HG03097 (cell line): ENCODE results near the gene MRPL54.

Source experiments
- ATAC-seq: cut with Tn5 transposase; IDR thresholded peaks from one replicate; pipeline ENCODE4 v1.9.1; 2021; ENCODE audit not compliant: unreplicated experiment, low FRiP score

The MRPL54 gene

DNA sequence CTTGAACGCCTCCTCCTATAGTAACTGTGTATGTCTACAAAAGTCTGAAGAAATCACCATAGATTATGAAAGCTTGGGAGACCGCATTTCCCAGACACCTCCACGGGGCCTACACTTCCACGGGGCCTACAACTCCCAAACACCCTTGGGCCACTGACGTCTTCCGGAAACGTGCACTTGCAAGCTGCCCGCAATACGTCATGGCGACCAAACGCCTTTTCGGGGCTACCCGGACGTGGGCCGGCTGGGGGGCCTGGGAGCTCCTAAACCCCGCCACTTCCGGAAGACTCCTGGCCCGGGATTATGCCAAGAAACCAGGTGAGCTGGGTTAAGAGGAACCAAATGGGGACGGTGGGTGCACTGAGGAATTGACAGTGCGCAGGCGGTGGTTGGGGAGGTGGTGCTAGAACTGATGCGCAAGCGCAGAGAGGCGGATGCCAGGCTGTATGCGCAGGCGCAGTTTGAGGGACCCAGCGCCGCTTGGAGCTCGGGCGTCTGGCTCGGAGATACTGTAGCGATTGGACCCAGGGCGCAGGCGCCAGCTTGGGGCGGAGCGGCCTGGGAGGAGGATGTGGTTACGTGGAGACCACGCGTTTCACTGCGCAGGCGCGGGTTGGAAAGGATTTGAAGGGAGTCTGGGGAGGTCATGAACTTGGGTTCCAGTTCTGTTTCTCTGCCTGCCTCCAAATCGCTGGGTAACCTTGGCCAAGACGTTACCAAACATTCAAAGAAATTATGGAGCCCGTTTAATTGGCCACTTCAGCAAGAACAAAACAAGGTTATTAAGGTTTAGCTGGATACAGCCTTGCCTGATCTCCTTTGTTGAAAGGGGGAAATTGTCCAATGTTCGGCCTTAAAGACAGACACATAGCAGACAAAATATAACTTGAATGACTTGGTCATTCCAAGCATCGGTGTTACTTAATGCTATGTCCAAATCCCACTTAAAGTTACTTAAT is at the start of gene MRPL54:
Gene MRPL54, plus strand, starts transcription at position 182 of the 959 bp plus-strand sequence. Its CDS starts 19 bp downstream, at position 201.
- peak; percentile 62 for ATAC-seq

GRCh38 chr19:3716147-3716668 is 46.3 kb upstream of the MRPL54 start:
- ATAC-seq = no peak

GRCh38 chr19:3719868-3720267 is 42.6 kb upstream of the MRPL54 start:
- ATAC-seq = no peak

DNA sequence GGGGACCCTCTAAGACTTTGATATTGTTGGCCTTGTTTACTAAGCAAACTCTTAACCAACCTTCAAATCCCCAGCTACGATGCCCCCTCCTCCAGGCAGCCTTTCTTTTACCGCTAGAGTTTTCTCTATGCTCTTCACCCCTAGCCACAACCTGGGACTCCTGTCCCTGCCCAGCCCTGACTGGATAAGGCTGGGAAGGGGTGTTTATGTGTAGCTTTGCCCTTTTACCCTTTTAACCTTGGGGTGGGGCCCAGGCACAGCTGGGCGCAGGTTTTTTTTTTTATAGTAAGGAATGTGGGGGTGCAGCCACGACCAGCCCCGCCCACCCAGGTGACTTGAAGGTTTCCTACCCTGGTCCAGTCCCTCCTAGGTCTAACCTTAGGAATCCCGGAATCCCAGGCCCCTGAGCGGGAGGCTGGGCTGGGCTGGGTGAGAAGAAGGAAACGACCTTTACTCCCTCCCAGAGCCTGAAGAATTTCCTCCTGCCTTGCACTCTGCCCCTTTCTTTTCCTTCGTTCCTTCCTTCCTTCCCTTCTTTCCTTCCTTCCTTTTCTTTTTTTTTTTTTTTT is 42.0 kb upstream of the MRPL54 start:
- ATAC-seq = no peak

- no peak for ATAC-seq
Observed at GRCh38 chr19:3721131-3721886, 41.2 kb upstream of the MRPL54 start.

- ATAC-seq = no peak
Observed at GRCh38 chr19:3721887-3722442, 40.5 kb upstream of the MRPL54 start.

DNA sequence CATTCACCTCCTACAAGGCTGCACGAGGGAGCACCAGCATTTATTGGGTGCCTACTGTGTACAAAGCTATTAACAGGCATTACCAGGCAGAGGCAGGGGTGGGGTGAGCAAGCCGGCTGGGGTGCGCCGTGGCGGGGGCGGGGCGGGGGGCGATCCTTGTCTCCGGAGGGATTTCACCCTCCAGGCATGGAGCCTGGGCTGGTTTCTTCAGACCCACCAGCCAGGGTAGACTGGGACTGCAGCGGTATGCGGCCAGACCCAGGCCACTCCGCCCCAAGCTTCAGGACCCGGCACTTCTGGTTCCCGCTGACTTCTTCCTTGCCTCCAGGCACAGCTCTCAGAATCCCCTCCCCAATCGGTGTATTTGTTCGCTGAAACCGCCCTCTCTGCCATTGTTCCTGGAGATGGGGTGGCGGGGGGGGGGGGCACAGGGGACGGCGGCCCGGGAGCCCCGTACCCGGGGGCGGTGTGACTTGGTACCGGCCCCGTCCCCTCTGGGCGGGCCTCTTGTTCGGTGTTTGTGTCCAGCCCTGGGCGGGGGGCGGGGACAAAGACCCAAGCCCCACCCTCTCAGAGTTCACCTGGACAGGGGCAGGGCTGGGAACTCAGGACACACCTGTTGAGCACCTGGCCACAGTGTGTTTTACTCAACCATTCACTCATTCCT is 39.9 kb upstream of the MRPL54 start:
- no peak for ATAC-seq

- ATAC-seq = no peak
Observed at GRCh38 chr19:3723110-3723488, 39.4 kb upstream of the MRPL54 start.

DNA sequence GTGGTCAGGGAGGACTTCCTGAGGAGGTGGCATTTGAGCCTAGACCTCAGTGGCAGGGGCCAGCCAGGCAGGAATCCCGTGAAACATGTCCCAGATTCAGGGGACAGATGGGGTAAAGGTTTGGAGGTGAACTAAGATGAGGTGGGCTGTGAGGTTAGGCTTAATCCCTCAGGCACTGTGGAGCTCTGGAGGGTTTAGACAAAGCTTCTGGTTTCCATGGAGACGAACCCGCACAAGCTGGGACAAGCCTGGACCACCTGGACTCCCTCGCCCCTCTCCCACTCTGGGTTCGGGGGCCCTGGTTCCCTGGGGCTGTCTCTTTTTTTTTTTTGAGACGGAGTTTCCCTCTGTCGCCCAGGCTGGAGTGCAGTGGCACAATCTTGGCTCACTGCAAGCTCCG is 38.6 kb upstream of the MRPL54 start:
- ATAC-seq = no peak

- no peak for ATAC-seq
Observed at GRCh38 chr19:3725121-3725520, 37.4 kb upstream of the MRPL54 start.

GRCh38 chr19:3725640-3726310 is 36.7 kb upstream of the MRPL54 start:
- ATAC-seq = no peak

DNA sequence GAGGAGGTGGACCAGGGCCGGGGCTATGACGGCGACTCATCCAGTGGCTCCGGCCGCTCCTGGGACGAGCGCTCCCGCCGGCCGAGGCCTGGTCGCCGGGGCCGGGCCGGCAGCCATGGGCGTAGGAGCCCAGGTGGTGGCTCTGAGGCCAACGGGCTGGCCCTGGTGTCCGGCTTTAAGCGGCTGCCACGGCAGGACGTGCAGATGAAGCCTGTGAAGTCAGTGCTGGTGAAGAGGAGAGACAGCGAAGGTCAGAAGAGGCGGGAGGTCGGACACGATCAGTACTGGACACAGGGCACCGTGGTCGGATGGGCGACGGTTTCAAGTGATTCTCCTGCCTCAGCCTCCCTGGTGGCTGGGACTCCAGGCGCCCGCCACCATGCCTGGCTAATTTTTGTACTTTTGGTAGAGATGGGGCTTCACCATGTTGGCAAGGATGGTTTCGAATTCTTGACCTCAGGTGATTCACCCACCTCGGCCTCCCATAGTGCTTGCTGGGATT is 32.0 kb upstream of the MRPL54 start:
- no peak for ATAC-seq

- no peak for ATAC-seq
Observed at GRCh38 chr19:3732108-3732507, 30.4 kb upstream of the MRPL54 start.

DNA sequence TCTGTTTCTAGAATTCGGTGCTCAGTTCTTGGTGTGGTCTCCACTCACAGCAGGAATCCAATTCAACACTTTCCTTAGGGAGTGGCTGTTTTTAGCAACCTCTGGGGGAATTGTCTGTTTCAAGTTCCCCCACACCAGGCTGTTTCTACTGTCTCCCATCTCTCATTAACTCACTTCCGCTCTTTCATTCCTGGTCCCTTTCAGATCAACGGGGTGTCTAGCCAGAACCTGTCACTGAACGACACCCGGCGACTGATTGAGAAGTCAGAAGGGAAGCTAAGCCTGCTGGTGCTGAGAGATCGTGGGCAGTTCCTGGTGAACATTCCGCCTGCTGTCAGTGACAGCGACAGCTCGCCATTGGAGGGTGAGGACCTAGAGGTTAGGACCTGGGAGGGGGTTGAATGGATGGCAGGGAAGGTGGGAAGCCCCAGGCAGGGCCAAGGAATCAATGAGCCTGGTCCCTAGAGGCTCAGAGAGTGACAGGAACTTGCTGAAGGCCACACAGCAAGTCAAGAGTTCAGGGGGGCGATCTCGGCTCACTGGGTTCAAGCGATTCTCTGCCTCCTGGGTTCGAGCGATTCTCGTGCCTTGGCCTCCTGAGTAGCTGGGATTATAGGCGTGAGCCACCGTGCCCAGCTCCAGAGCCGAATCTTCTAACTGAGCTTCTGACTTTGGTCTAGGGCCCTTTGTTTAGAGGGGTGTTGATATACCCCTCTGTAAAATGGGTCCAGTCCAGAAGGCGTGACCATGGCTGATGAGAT is 28.8 kb upstream of the MRPL54 start:
- ATAC-seq = no peak

DNA sequence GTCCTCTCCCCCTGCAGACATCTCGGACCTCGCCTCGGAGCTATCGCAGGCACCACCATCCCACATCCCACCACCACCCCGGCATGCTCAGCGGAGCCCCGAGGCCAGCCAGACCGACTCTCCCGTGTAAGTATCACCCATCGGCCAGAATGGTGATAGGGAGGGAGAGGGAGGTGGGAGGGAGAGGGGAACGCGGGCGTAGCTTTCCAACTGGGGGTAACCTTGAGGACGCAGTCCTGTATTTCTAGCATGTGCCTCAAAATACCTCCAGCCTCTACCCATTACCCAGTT is 28.2 kb upstream of the MRPL54 start:
- no peak for ATAC-seq

DNA sequence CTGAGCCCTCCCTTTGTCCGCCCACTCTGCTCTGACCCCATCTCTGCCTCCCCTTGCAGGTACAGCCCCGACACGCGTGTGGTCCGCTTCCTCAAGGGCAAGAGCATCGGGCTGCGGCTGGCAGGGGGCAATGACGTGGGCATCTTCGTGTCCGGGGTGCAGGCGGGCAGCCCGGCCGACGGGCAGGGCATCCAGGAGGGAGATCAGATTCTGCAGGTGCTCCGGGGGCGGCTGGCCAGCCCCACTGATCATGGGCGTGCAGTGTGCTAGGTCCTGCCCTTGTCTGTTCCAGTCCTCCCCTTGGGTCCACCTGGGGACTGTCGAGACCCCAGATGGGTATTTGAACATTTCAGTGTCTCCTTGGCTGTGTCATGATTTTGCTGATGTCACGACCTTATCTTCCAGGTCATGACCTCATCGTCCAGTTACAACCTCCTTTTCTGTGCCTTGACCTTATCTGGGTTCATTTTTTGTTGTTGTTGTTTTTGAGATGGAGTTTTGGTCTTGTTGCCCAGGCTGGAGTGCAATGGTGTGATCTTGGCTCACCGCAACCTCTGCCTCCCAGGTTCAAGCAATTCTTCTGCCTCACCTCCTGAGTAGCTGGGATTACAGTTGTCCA is 26.3 kb upstream of the MRPL54 start:
- ATAC-seq = no peak

DNA sequence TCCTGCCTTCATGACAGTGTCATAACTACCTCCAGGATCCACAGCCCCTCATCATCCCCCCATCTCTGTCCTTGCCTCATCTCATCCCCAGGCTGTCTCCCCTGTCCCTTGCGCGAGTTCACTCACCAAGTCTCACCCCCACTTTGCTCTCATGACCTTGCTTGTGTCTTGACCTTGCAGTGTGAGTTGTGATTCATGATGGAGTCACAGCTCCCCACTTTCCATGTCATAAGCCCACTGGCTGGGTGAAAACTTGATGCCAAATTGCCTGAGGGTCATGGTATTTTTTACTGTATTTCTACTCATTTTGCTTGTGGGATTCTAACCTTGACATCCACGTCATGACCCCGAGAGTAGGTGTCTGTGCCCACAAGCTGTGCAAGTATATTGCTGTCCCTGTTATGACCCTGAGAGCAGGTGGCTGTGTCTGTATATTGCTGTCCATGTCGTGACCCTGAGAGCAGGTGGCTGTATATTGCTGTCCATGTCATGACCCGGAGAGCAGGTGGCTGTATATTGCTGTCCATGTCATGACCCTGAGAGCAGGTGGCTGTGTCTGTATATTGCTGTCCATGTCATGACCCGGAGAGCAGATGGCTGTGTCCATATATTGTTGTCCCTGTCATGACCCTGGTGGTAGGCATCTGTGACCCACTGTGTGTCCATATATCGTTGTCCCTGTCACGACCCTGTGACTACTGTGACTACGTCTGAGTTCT is 24.8 kb upstream of the MRPL54 start:
- no peak for ATAC-seq
